HEK293T (cell line): ENCODE results near the gene CHCHD1.

ENCODE experiments used
- BHLHE40 ChIP-seq: fragments of 450-650 bp; IDR thresholded peaks from 2 replicates; pipeline ENCODE4 v1.6.1; 2016; ENCODE audit warnings: mild to moderate bottlenecking, moderate library complexity, borderline replicate concordance
- ELF4 ChIP-seq: fragments of 450-650 bp; IDR thresholded peaks from 2 replicates; pipeline ENCODE4 v1.6.1; 2017; ENCODE audit warnings: antibody characterized with exemption
- FOXK2 ChIP-seq: fragments of 450-650 bp; IDR thresholded peaks from 2 replicates; pipeline ENCODE4 v1.6.1; 2016; ENCODE audit warnings: mild to moderate bottlenecking
- FOXM1 ChIP-seq: fragments of 450-650 bp; IDR thresholded peaks from 2 replicates; pipeline ENCODE4 v1.6.1; 2017; ENCODE audit warnings: mild to moderate bottlenecking, borderline replicate concordance
- HDGF ChIP-seq: fragments of 450-650 bp; IDR thresholded peaks from 2 replicates; pipeline ENCODE4 v1.6.1; 2017; ENCODE audit warnings: antibody characterized with exemption, borderline replicate concordance
- L3MBTL2 ChIP-seq: fragments of 450-650 bp; conservative IDR thresholded peaks from 2 replicates; pipeline ENCODE4 v1.6.1; 2016; ENCODE audit warnings: mild to moderate bottlenecking
- NFRKB ChIP-seq: fragments of 450-650 bp; IDR thresholded peaks from 2 replicates; pipeline ENCODE4 v1.6.1; 2016; ENCODE audit warnings: mild to moderate bottlenecking, moderate library complexity
- PKNOX1 ChIP-seq: fragments of 450-650 bp; IDR thresholded peaks from 2 replicates; pipeline ENCODE4 v1.6.1; 2016
- SP1 ChIP-seq: fragments of 450-650 bp; IDR thresholded peaks from 2 replicates; pipeline ENCODE4 v1.6.1; 2017
- SUZ12 ChIP-seq: fragments of 450-650 bp; IDR thresholded peaks from 2 replicates; pipeline ENCODE4 v1.6.1; 2016; ENCODE audit warnings: mild to moderate bottlenecking

- no peak for TF ChIP-seq SUZ12
- TF ChIP-seq HDGF, result no peak
- TF ChIP-seq SP1, result no peak
- TF ChIP-seq FOXM1, result no peak
- TF ChIP-seq FOXK2, result no peak
- no peak for TF ChIP-seq PKNOX1
- no peak for TF ChIP-seq BHLHE40
- no peak for TF ChIP-seq L3MBTL2
- no peak for TF ChIP-seq NFRKB
- TF ChIP-seq ELF4, result no peak
Measured at GRCh38 chr10:73798087-73798486, 16.2 kb downstream of the CHCHD1 start.
